Measurements from ENCODE around the gene PES1.

The PES1 gene

DNA sequence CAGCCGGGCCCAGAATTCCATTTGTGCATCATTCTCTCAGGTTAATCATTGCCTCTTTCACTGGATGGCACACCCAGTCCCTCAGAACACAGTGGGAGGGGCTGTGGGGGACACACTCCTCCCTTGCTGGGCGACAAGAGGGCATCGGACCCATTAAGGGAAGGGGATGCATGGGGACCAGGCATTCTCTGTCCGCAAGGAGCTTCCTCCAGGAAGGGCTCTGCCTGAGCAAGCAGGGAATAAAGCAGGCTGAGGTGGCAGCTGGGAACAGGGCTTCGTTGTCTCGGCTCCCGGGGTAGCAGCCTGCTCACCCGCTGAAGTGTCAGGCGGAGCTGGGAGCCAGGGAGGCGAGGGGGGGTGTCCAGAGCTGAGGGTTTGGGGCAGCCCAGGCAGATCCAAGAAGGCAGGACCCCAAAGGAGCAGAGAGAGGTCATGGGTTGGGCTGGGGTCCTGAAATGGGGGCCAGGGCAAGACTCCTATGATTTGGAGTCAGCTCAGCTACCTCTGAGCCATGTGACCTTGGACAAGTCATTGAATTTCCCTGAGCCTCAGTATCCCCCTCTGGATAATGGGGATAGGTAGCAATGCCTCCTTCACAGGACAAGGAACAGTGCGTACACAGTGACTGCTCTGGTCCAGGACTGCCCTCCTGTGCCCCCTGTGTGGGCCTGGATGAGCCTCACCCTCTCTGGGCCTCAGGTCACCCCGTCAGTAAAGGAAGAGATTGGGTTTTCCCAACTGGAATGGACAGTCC is 18.7 kb downstream of the PES1 start:
- no peak overlapping the region for H3K4me3 ChIP-seq (ENCODE audit: insufficient read depth, low read length, poor library complexity, severe bottlenecking)
- no peaks in the 10 kb centered on the region for H3K9me3 ChIP-seq (ENCODE audit: insufficient read depth, low read length)
- no peaks in the 10 kb centered on the region for H3K36me3 ChIP-seq (ENCODE audit: low read length)
- H3K79me2 ChIP-seq (ENCODE audit: insufficient read depth, low read length) = no peaks in the 10 kb centered on the region
- H4K20me1 ChIP-seq (ENCODE audit: low read depth, low read length) = no peaks in the 10 kb centered on the region
- H3K27ac ChIP-seq (ENCODE audit: low read depth, low read length) = no peak overlapping the region
- TF ChIP-seq, protein P1, sequence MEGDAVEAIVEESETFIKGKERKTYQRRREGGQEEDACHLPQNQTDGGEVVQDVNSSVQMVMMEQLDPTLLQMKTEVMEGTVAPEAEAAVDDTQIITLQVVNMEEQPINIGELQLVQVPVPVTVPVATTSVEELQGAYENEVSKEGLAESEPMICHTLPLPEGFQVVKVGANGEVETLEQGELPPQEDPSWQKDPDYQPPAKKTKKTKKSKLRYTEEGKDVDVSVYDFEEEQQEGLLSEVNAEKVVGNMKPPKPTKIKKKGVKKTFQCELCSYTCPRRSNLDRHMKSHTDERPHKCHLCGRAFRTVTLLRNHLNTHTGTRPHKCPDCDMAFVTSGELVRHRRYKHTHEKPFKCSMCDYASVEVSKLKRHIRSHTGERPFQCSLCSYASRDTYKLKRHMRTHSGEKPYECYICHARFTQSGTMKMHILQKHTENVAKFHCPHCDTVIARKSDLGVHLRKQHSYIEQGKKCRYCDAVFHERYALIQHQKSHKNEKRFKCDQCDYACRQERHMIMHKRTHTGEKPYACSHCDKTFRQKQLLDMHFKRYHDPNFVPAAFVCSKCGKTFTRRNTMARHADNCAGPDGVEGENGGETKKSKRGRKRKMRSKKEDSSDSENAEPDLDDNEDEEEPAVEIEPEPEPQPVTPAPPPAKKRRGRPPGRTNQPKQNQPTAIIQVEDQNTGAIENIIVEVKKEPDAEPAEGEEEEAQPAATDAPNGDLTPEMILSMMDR (IDR thresholded peaks at IDR 0.05; ENCODE audit: insufficient read depth, low read length, poor library complexity, severe bottlenecking) = no peak
- no peak for TF ChIP-seq EZH2phosphoT487 (conservative IDR thresholded peaks at IDR 0.05; ENCODE audit: low read length)
- H3K4me2 ChIP-seq (ENCODE audit: low read depth, low read length, poor library complexity, severe bottlenecking) = no peak overlapping the region
- H3F3A ChIP-seq (ENCODE audit: insufficient read depth) = no peaks in the 10 kb centered on the region
- H2AFZ ChIP-seq (ENCODE audit: low read depth, low read length, severe bottlenecking) = no peak overlapping the region
- no peak overlapping the region for H3K9ac ChIP-seq (ENCODE audit: low read length)
- no peaks in the 10 kb centered on the region for H3K9me2 ChIP-seq (replicated peaks; ENCODE audit: insufficient read depth, low read length)
- H3K27me3 ChIP-seq (ENCODE audit: low read length) = no peaks in the 10 kb centered on the region

GRCh38 chr22:30572210-30572609 is 19.5 kb downstream of the PES1 start:
- Histone ChIP-seq H3K36me3 (ENCODE audit: low read length) (no peaks in the 10 kb centered on the region), H2AFZ (ENCODE audit: low read depth, low read length, severe bottlenecking) (no peak overlapping the region), H3K4me2 (ENCODE audit: low read depth, low read length, poor library complexity, severe bottlenecking) (no peak overlapping the region), H3K79me2 (ENCODE audit: insufficient read depth, low read length) (no peaks in the 10 kb centered on the region), H3K9me2 (replicated peaks; ENCODE audit: insufficient read depth, low read length) (no peaks in the 10 kb centered on the region), H3K27me3 (ENCODE audit: low read length) (no peaks in the 10 kb centered on the region), H3K27ac (ENCODE audit: low read depth, low read length) (no peak overlapping the region), H3K9me3 (ENCODE audit: insufficient read depth, low read length) (no peaks in the 10 kb centered on the region), H3K9ac (ENCODE audit: low read length) (no peak overlapping the region), H4K20me1 (ENCODE audit: low read depth, low read length) (no peaks in the 10 kb centered on the region), H3K4me3 (ENCODE audit: insufficient read depth, low read length, poor library complexity, severe bottlenecking) (no peak overlapping the region), H3F3A (ENCODE audit: insufficient read depth) (no peaks in the 10 kb centered on the region)
- TF ChIP-seq, protein P1 (IDR thresholded peaks at IDR 0.05; ENCODE audit: insufficient read depth, low read length, poor library complexity, severe bottlenecking) = no peak
- TF ChIP-seq EZH2phosphoT487 (conservative IDR thresholded peaks at IDR 0.05; ENCODE audit: low read length) = no peak

- H2AFZ ChIP-seq (ENCODE audit: low read depth, low read length, severe bottlenecking) = no peak overlapping the region
- no peak for TF ChIP-seq EZH2phosphoT487 (conservative IDR thresholded peaks at IDR 0.05; ENCODE audit: low read length)
- TF ChIP-seq, protein P1 (IDR thresholded peaks at IDR 0.05; ENCODE audit: insufficient read depth, low read length, poor library complexity, severe bottlenecking) = no peak
- no peaks in the 10 kb centered on the region for H3F3A ChIP-seq (ENCODE audit: insufficient read depth)
- H3K27ac ChIP-seq (ENCODE audit: low read depth, low read length) = no peak overlapping the region
- no peak overlapping the region for H3K4me3 ChIP-seq (ENCODE audit: insufficient read depth, low read length, poor library complexity, severe bottlenecking)
- no peaks in the 10 kb centered on the region for H4K20me1 ChIP-seq (ENCODE audit: low read depth, low read length)
- H3K9ac ChIP-seq (ENCODE audit: low read length) = no peak overlapping the region
- H3K4me2 ChIP-seq (ENCODE audit: low read depth, low read length, poor library complexity, severe bottlenecking) = no peak overlapping the region
- H3K36me3 ChIP-seq (ENCODE audit: low read length) = no peaks in the 10 kb centered on the region
- H3K79me2 ChIP-seq (ENCODE audit: insufficient read depth, low read length) = no peaks in the 10 kb centered on the region
- no peaks in the 10 kb centered on the region for H3K9me2 ChIP-seq (replicated peaks; ENCODE audit: insufficient read depth, low read length)
- no peaks in the 10 kb centered on the region for H3K27me3 ChIP-seq (ENCODE audit: low read length)
- H3K9me3 ChIP-seq (ENCODE audit: insufficient read depth, low read length) = no peaks in the 10 kb centered on the region
Measured at GRCh38 chr22:30569674-30570202, 22.0 kb downstream of the PES1 start.

All from SU-DHL-6 (cell line).